H9 (cell line): ENCODE measurements around the gene HMSD. TPM values are rescaled to one million over a fixed set of nuclear protein-coding genes. Genes with fewer than 3 reads are reported as not detected.

Experiments used
- DNase-seq: peaks from one replicate; pipeline ENCODE4 v3.0.0-alpha.2; 2017
- H2AFZ ChIP-seq: one replicate; pipeline ENCODE4 v1.6.1; 2013; ENCODE audit warnings: mild to moderate bottlenecking, low read length, control low read depth, moderate library complexity
- H2AK5ac ChIP-seq: 2 replicates; pipeline ENCODE4 v1.6.1; 2013; ENCODE audit warnings: low read length, control low read depth, mixed read lengths; ENCODE audit not compliant: insufficient read length
- H2BK120ac ChIP-seq: one replicate; pipeline ENCODE4 v1.6.1; 2013; ENCODE audit warnings: low read depth, mild to moderate bottlenecking, low read length, control low read depth, inconsistent platforms; ENCODE audit not compliant: poor library complexity, severe bottlenecking
- H2BK12ac ChIP-seq: 2 replicates; pipeline ENCODE4 v1.6.1; 2013; ENCODE audit warnings: low read length, control low read depth, mixed read lengths, low read depth; ENCODE audit not compliant: insufficient read length
- H2BK15ac ChIP-seq: 2 replicates; pipeline ENCODE4 v1.6.1; 2013; ENCODE audit warnings: low read depth, low read length, control low read depth
- H2BK20ac ChIP-seq: one replicate; pipeline ENCODE4 v1.6.1; 2013; ENCODE audit warnings: low read depth, mild to moderate bottlenecking, low read length, control low read depth, inconsistent platforms; ENCODE audit not compliant: poor library complexity, severe bottlenecking
- H2BK5ac ChIP-seq: 2 replicates; pipeline ENCODE4 v1.6.1; 2013; ENCODE audit warnings: low read length, control low read depth, mixed read lengths; ENCODE audit not compliant: insufficient read length
- H3K14ac ChIP-seq: 2 replicates; pipeline ENCODE4 v1.6.1; 2013; ENCODE audit warnings: low read length, control low read depth; ENCODE audit not compliant: insufficient read depth
- H3K18ac ChIP-seq: 2 replicates; pipeline ENCODE4 v1.6.1; 2013; ENCODE audit warnings: low read depth, mild to moderate bottlenecking, mixed read lengths, low read length, control low read depth; ENCODE audit not compliant: insufficient read length
- H3K23ac ChIP-seq: 2 replicates; pipeline ENCODE4 v1.6.1; 2013; ENCODE audit warnings: low read length, control low read depth, mixed read lengths, low read depth; ENCODE audit not compliant: insufficient read length
- H3K23me2 ChIP-seq: 2 replicates; pipeline ENCODE4 v1.6.1; 2013; ENCODE audit warnings: low read depth, mild to moderate bottlenecking, mixed read lengths, low read length, control low read depth; ENCODE audit not compliant: insufficient read length, poor library complexity, severe bottlenecking
- H3K27ac ChIP-seq: 2 replicates; pipeline ENCODE4 v1.5.1; 2013; ENCODE audit warnings: low read length, control low read depth, mixed read lengths, low read depth; ENCODE audit not compliant: insufficient read length
- H3K27me3 ChIP-seq: 2 replicates; pipeline ENCODE4 v1.6.1; 2013; ENCODE audit warnings: low read length, control low read depth, inconsistent platforms; ENCODE audit not compliant: insufficient read depth
- H3K4ac ChIP-seq: 2 replicates; pipeline ENCODE4 v1.6.1; 2013; ENCODE audit warnings: low read depth, mild to moderate bottlenecking, control low read depth, inconsistent platforms, low read length, moderate library complexity
- H3K4me1 ChIP-seq: 2 replicates; pipeline ENCODE4 v1.6.1; 2013; ENCODE audit warnings: low read length, control low read depth, inconsistent platforms; ENCODE audit not compliant: insufficient read depth
- H3K4me2 ChIP-seq: 2 replicates; pipeline ENCODE4 v1.6.1; 2013; ENCODE audit warnings: low read length, control low read depth, mixed read lengths; ENCODE audit not compliant: insufficient read length, insufficient read depth
- H3K56ac ChIP-seq: 2 replicates; pipeline ENCODE4 v1.6.1; 2013; ENCODE audit warnings: low read depth, mild to moderate bottlenecking, mixed read lengths, low read length, control low read depth; ENCODE audit not compliant: insufficient read length
- H3K79me1 ChIP-seq: 2 replicates; pipeline ENCODE4 v1.6.1; 2013; ENCODE audit warnings: low read depth, mild to moderate bottlenecking, moderate library complexity, low read length, control low read depth, inconsistent platforms; ENCODE audit not compliant: insufficient read depth, poor library complexity, severe bottlenecking
- H3K79me2 ChIP-seq: 2 replicates; pipeline ENCODE4 v1.6.1; 2013; ENCODE audit warnings: low read length, control low read depth, inconsistent platforms; ENCODE audit not compliant: insufficient read depth
- H3K9ac ChIP-seq: 2 replicates; pipeline ENCODE4 v1.6.1; 2013; ENCODE audit warnings: low read length, control low read depth, mixed read lengths; ENCODE audit not compliant: insufficient read length; ENCODE audit errors: extremely low read depth
- H3K9me3 ChIP-seq: one replicate; pipeline ENCODE4 v1.6.1; 2013; ENCODE audit warnings: low read depth, low read length, inconsistent platforms; ENCODE audit not compliant: control insufficient read depth
- H3T11ph ChIP-seq: one replicate; pipeline ENCODE4 v1.6.1; 2013; ENCODE audit warnings: mild to moderate bottlenecking, low read length, control low read depth, inconsistent platforms
- H4K20me1 ChIP-seq: one replicate; pipeline ENCODE4 v1.6.1; 2013; ENCODE audit not compliant: control insufficient read depth, insufficient read length, insufficient read depth
- H4K5ac ChIP-seq: 2 replicates; pipeline ENCODE4 v1.6.1; 2013; ENCODE audit warnings: low read depth, mild to moderate bottlenecking, mixed read lengths, low read length, control low read depth; ENCODE audit not compliant: insufficient read length
- H4K8ac ChIP-seq: replicated peaks from 2 replicates; pipeline ENCODE4 v1.6.1; 2013; ENCODE audit warnings: low read length, control low read depth, mixed read lengths, low read depth; ENCODE audit not compliant: insufficient read length
- H4K91ac ChIP-seq: 2 replicates; pipeline ENCODE4 v1.6.1; 2013; ENCODE audit warnings: low read depth, mild to moderate bottlenecking, moderate library complexity, mixed read lengths, low read length, control low read depth; ENCODE audit not compliant: insufficient read length
- H3K27ac Mint-ChIP-seq, 3 experiments: 2 replicates in 2 of 3; 3 replicates in 1 of 3; pipeline ENCODE4 v1.8.0; 2020 to 2021; ENCODE audit warnings: mixed read lengths in 3 of 3, mild to moderate bottlenecking in 1 of 3, moderate library complexity in 1 of 3
- H3K27me3 Mint-ChIP-seq: 2 replicates; pipeline ENCODE4 v1.8.0; 2021; ENCODE audit warnings: low read depth, mild to moderate bottlenecking, moderate library complexity, mixed read lengths
- H3K36me3 Mint-ChIP-seq, 3 experiments: 2 replicates in 2 of 3; 3 replicates in 1 of 3; pipeline ENCODE4 v1.8.0; 2020 to 2021; ENCODE audit warnings: low read depth in 3 of 3, mixed read lengths in 3 of 3; ENCODE audit not compliant: insufficient read depth in 1 of 3
- H3K4me1 Mint-ChIP-seq, 2 experiments: 2 replicates each; pipeline ENCODE4 v1.8.0; 2020; ENCODE audit warnings: mixed read lengths in 2 of 2
- H3K4me3 Mint-ChIP-seq, 2 experiments: 2 replicates in 1 of 2; 3 replicates in 1 of 2; pipeline ENCODE4 v1.8.0; 2020 to 2021; ENCODE audit warnings: mild to moderate bottlenecking in 2 of 2, mixed read lengths in 2 of 2, moderate library complexity in 1 of 2
- H3K9me3 Mint-ChIP-seq, 2 experiments: 2 replicates in 1 of 2; 3 replicates in 1 of 2; pipeline ENCODE4 v1.8.0; 2020; ENCODE audit warnings: mild to moderate bottlenecking in 2 of 2, mixed read lengths in 2 of 2, moderate library complexity in 1 of 2
- WGBS: extraction: QIAGEN DNeasy Blood & Tissue Kit; methylation state at CpG from one replicate; pipeline ENCODE4 v1.1.7; 2013; ENCODE audit warnings: missing lambda C conversion rate, low lambda C conversion rate, mixed read lengths; ENCODE audit not compliant: insufficient read length; ENCODE audit errors: extremely low coverage; 5-methylcytosine and 5-hydroxymethylcytosine counted together
- total RNA-seq: library from RNA; stranded (reverse); gene quantifications from 2 replicates; pipeline ENCODE4 v1.2.1, GENCODE V29; 2021
- TF ChIP-seq, protein P1 (sequence below): fragments of 200-600 bp; sonication (generic); conservative IDR thresholded peaks from 3 replicates; pipeline ENCODE4 v1.8.0; 2021; ENCODE audit warnings: antibody characterized with exemption, mild to moderate bottlenecking

HMSD gene
- total RNA-seq, 1 experiment from 2014 or later: 6.6 TPM

DNA sequence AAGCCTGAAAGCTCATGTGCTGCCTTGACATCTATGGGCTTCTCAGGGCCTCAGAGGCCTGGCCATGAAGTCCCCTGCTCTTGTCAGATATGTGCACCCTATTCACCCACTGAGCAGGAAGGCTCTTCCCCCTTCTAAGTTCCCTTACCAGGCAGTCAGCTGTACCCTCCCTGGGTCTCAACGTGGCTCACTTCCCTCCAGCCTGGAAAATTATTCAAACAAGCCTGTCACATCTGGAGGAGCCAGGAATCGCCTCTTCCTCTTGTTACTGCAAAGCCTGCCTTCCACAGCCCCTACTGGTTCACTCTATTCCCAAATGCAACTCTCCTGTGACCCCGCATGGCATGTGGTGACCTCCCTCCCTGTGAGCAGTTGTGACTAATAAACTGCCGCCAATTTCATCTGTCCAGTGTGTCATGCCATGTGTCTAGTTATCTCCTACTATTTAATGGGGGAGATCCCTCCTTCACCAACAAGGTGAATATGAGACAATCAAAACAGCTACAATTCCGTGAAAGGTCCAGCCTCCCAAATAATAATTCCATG is 12.4 kb downstream of the HMSD start:
- Histone ChIP-seq H2BK120ac (no peak overlapping the region), H3K9me3 (no peaks in the 10 kb centered on the region), H3K14ac (no peak overlapping the region), H4K8ac (no peak overlapping the region), H4K20me1 (no peaks in the 10 kb centered on the region), H3K4ac (no peak overlapping the region), H2AFZ (no peak overlapping the region), H3K79me1 (no peaks in the 10 kb centered on the region), H3K4me2 (no peak overlapping the region), H3K18ac (no peak overlapping the region), H2BK5ac (no peak overlapping the region), H3K56ac (no peak overlapping the region), H3K79me2 (no peaks in the 10 kb centered on the region), H2BK20ac (no peak overlapping the region), H3T11ph (no peak overlapping the region), H3K27me3 (no peaks in the 10 kb centered on the region), H2BK12ac (no peak overlapping the region), H3K23me2 (no peaks in the 10 kb centered on the region), H3K27ac (no peak overlapping the region), H4K91ac (no peak overlapping the region), H2AK5ac (no peak overlapping the region), H3K23ac (no peak overlapping the region), H4K5ac (no peak overlapping the region), H2BK15ac (no peak overlapping the region), H3K9ac (no peak overlapping the region), H3K4me1 (no peaks in the 10 kb centered on the region)
- no peaks in the 10 kb centered on the region for H3K4me1 Mint-ChIP-seq
- no peaks in the 10 kb centered on the region for H3K9me3 Mint-ChIP-seq
- no peak for DNase-seq
- TF ChIP-seq, protein P1, sequence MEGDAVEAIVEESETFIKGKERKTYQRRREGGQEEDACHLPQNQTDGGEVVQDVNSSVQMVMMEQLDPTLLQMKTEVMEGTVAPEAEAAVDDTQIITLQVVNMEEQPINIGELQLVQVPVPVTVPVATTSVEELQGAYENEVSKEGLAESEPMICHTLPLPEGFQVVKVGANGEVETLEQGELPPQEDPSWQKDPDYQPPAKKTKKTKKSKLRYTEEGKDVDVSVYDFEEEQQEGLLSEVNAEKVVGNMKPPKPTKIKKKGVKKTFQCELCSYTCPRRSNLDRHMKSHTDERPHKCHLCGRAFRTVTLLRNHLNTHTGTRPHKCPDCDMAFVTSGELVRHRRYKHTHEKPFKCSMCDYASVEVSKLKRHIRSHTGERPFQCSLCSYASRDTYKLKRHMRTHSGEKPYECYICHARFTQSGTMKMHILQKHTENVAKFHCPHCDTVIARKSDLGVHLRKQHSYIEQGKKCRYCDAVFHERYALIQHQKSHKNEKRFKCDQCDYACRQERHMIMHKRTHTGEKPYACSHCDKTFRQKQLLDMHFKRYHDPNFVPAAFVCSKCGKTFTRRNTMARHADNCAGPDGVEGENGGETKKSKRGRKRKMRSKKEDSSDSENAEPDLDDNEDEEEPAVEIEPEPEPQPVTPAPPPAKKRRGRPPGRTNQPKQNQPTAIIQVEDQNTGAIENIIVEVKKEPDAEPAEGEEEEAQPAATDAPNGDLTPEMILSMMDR: no peak
- H3K27me3 Mint-ChIP-seq: peaks cover 3% of the 10 kb centered on the region; the same call in 1 of the 2 replicates
- H3K36me3 Mint-ChIP-seq: no peaks in the 10 kb centered on the region
- no peak overlapping the region for H3K4me3 Mint-ChIP-seq
- WGBS: no CpG with 5 or more reads among the region's 5 CpGs
- no peak overlapping the region for H3K27ac Mint-ChIP-seq
